Measurements from ENCODE around the gene ZNF740.
"Not testable (repeated sequence)": the region's sequence is repeated elsewhere in the genome, so short reads cannot be mapped to it uniquely, and the experiment has no call there.

The ZNF740 gene

GRCh38 chr12:53195516-53196420, 15.2 kb downstream of the ZNF740 start:
- no peak for DNase-seq

GRCh38 chr12:53196486-53196885, 16.0 kb downstream of the ZNF740 start:
- no peak for DNase-seq

- no peak for DNase-seq
Measured at GRCh38 chr12:53197011-53197640, 16.6 kb downstream of the ZNF740 start.

- peak in 2 of 5 experiments; percentile 52 to 55 for DNase-seq
Measured at GRCh38 chr12:53198486-53199110, 18.1 kb downstream of the ZNF740 start.

- no peak for DNase-seq
Measured at GRCh38 chr12:53199700-53200099, 19.2 kb downstream of the ZNF740 start.

GRCh38 chr12:53200107-53200457, 19.6 kb downstream of the ZNF740 start:
- no peak for DNase-seq

- peak in 1 of 5 experiments; percentile 56 for DNase-seq
Measured at GRCh38 chr12:53200458-53201176, 20.1 kb downstream of the ZNF740 start.

- DNase-seq: no peak
Measured at GRCh38 chr12:53201177-53201541, 20.6 kb downstream of the ZNF740 start.

- no peak for DNase-seq
Measured at GRCh38 chr12:53201639-53202038, 21.1 kb downstream of the ZNF740 start.

GRCh38 chr12:53202316-53202715, 21.8 kb downstream of the ZNF740 start:
- DNase-seq: not testable (repeated sequence)

- DNase-seq: no peak
Measured at GRCh38 chr12:53204351-53204750, 23.8 kb downstream of the ZNF740 start.

- peak in 3 of 5 experiments; percentile 48 to 92 (median 48) for DNase-seq
Measured at GRCh38 chr12:53205747-53206419, 25.4 kb downstream of the ZNF740 start.

GRCh38 chr12:53207042-53207441, 26.5 kb downstream of the ZNF740 start, which contains the start of gene ITGB7:
ITGB7 (minus strand) TSS chr12:53207251; CDS start chr12:53200443, 6,808 bp downstream.
- DNase-seq: peak in 3 of 5 experiments; percentile 52 to 88 (median 69)

- no peak for DNase-seq
Measured at GRCh38 chr12:53208435-53208834, 27.9 kb downstream of the ZNF740 start.

- peak in 1 of 5 experiments; percentile 72 for DNase-seq
Measured at GRCh38 chr12:53208877-53209463, 28.4 kb downstream of the ZNF740 start.

- DNase-seq: no peak
Measured at GRCh38 chr12:53210843-53211242, 30.3 kb downstream of the ZNF740 start.

- no peak for DNase-seq
Measured at GRCh38 chr12:53211476-53212381, 31.2 kb downstream of the ZNF740 start.

- DNase-seq: no peak
Measured at GRCh38 chr12:53212931-53213330, 32.4 kb downstream of the ZNF740 start.

GRCh38 chr12:53213348-53213747, 32.8 kb downstream of the ZNF740 start:
- DNase-seq: peak; percentile 68 to 82 (median 78)

GRCh38 chr12:53214221-53214620, 33.7 kb downstream of the ZNF740 start:
- no peak for DNase-seq

Data from T-helper 2 cell (primary cell).